ENCODE data around the gene CCDC15.

The CCDC15 gene

GRCh38 chr11:124934862-124935547 is 19.0 kb upstream of the CCDC15 start:
- ATAC-seq, result no peak
- Mint-ChIP-seq H3K4me3 (no peak overlapping the region), H3K9me3 (no peaks in the 10 kb centered on the region), H3K4me1 (peaks cover 5% of the 10 kb centered on the region), H3K36me3 (no peaks in the 10 kb centered on the region), H3K27ac (no peak overlapping the region), H3K27me3 (peaks cover 11% of the 10 kb centered on the region)

GRCh38 chr11:124935548-124936514 is 18.2 kb upstream of the CCDC15 start, which contains the start of gene HEPACAM:
Gene HEPACAM, minus strand, starts transcription at chr11:124936047. Its CDS starts 41 bp downstream, at chr11:124936006.
- ATAC-seq, result no peak
- no peaks in the 10 kb centered on the region for H3K36me3 Mint-ChIP-seq
- H3K27ac Mint-ChIP-seq, result no peak within 1 kb of the TSS
- H3K4me3 Mint-ChIP-seq, result no peak within 1 kb of the TSS
- no peaks in the 10 kb centered on the region for H3K9me3 Mint-ChIP-seq
- peaks cover under 1% of the 10 kb centered on the region for H3K4me1 Mint-ChIP-seq
- peaks cover 17% of the 10 kb centered on the region for H3K27me3 Mint-ChIP-seq

GRCh38 chr11:124937336-124937935 is 16.6 kb upstream of the CCDC15 start:
- peaks cover 17% of the 10 kb centered on the region for H3K27me3 Mint-ChIP-seq
- H3K36me3 Mint-ChIP-seq, result no peaks in the 10 kb centered on the region
- ATAC-seq, result no peak
- no peak overlapping the region for H3K27ac Mint-ChIP-seq
- H3K9me3 Mint-ChIP-seq, result no peaks in the 10 kb centered on the region
- no peak overlapping the region for H3K4me3 Mint-ChIP-seq
- no peaks in the 10 kb centered on the region for H3K4me1 Mint-ChIP-seq

GRCh38 chr11:124938206-124938765 is 15.7 kb upstream of the CCDC15 start:
- peaks cover 17% of the 10 kb centered on the region for H3K27me3 Mint-ChIP-seq
- ATAC-seq, result no peak
- no peaks in the 10 kb centered on the region for H3K36me3 Mint-ChIP-seq
- no peaks in the 10 kb centered on the region for H3K4me1 Mint-ChIP-seq
- H3K9me3 Mint-ChIP-seq, result no peaks in the 10 kb centered on the region
- H3K27ac Mint-ChIP-seq, result no peak overlapping the region
- no peak overlapping the region for H3K4me3 Mint-ChIP-seq

GRCh38 chr11:124938970-124939369 is 15.0 kb upstream of the CCDC15 start:
- no peak for ATAC-seq
- H3K27ac Mint-ChIP-seq, result no peak overlapping the region
- H3K9me3 Mint-ChIP-seq, result no peaks in the 10 kb centered on the region
- H3K27me3 Mint-ChIP-seq, result peaks cover 23% of the 10 kb centered on the region
- H3K4me3 Mint-ChIP-seq, result no peak overlapping the region
- no peaks in the 10 kb centered on the region for H3K36me3 Mint-ChIP-seq
- H3K4me1 Mint-ChIP-seq, result no peaks in the 10 kb centered on the region

GRCh38 chr11:124941703-124942102 is 12.3 kb upstream of the CCDC15 start:
- no peaks in the 10 kb centered on the region for H3K4me1 Mint-ChIP-seq
- peaks cover 26% of the 10 kb centered on the region for H3K27me3 Mint-ChIP-seq
- H3K4me3 Mint-ChIP-seq, result no peak overlapping the region
- no peak overlapping the region for H3K27ac Mint-ChIP-seq
- no peak for ATAC-seq
- H3K36me3 Mint-ChIP-seq, result no peaks in the 10 kb centered on the region
- H3K9me3 Mint-ChIP-seq, result no peaks in the 10 kb centered on the region

- H3K4me3 Mint-ChIP-seq, result no peak overlapping the region
These were observed 11.3 kb upstream of the CCDC15 start for GRCh38 chr11:124942466-124943253.

GRCh38 chr11:124943254-124943616 is 10.8 kb upstream of the CCDC15 start:
- H3K36me3 Mint-ChIP-seq, result no peaks in the 10 kb centered on the region
- H3K4me3 Mint-ChIP-seq, result no peak overlapping the region
- peaks cover 26% of the 10 kb centered on the region for H3K27me3 Mint-ChIP-seq
- no peaks in the 10 kb centered on the region for H3K4me1 Mint-ChIP-seq
- no peak overlapping the region for H3K27ac Mint-ChIP-seq
- peaks cover 3% of the 10 kb centered on the region for H3K9me3 Mint-ChIP-seq
- no peak for ATAC-seq

More at GRCh38 chr11:124942466-124943253, 11.3 kb upstream of the CCDC15 start:
- H3K4me1 Mint-ChIP-seq, result no peaks in the 10 kb centered on the region
- no peaks in the 10 kb centered on the region for H3K9me3 Mint-ChIP-seq
- no peaks in the 10 kb centered on the region for H3K36me3 Mint-ChIP-seq
- peaks cover 26% of the 10 kb centered on the region for H3K27me3 Mint-ChIP-seq
- no peak overlapping the region for H3K27ac Mint-ChIP-seq
- no peak for ATAC-seq

GRCh38 chr11:124943741-124944140 is 10.3 kb upstream of the CCDC15 start:
- peaks cover 7% of the 10 kb centered on the region for H3K9me3 Mint-ChIP-seq
- H3K36me3 Mint-ChIP-seq, result no peaks in the 10 kb centered on the region
- H3K27me3 Mint-ChIP-seq, result peaks cover 26% of the 10 kb centered on the region
- no peaks in the 10 kb centered on the region for H3K4me1 Mint-ChIP-seq
- no peak overlapping the region for H3K27ac Mint-ChIP-seq
- H3K4me3 Mint-ChIP-seq, result no peak overlapping the region
- no peak for ATAC-seq

- no peak overlapping the region for H3K27ac Mint-ChIP-seq
- no peak overlapping the region for H3K4me3 Mint-ChIP-seq
- no peaks in the 10 kb centered on the region for H3K4me1 Mint-ChIP-seq
- peaks cover 8% of the 10 kb centered on the region for H3K9me3 Mint-ChIP-seq
- H3K36me3 Mint-ChIP-seq, result no peaks in the 10 kb centered on the region
- H3K27me3 Mint-ChIP-seq, result peaks cover 19% of the 10 kb centered on the region
- ATAC-seq, result no peak
These were observed 9.4 kb upstream of the CCDC15 start for GRCh38 chr11:124944565-124944964.

- H3K27ac Mint-ChIP-seq, result no peak overlapping the region
- peaks cover 8% of the 10 kb centered on the region for H3K9me3 Mint-ChIP-seq
- H3K4me1 Mint-ChIP-seq, result no peaks in the 10 kb centered on the region
- no peak for ATAC-seq
- H3K4me3 Mint-ChIP-seq, result no peak overlapping the region
- H3K27me3 Mint-ChIP-seq, result peaks cover 9% of the 10 kb centered on the region
- no peaks in the 10 kb centered on the region for H3K36me3 Mint-ChIP-seq
These were observed 8.2 kb upstream of the CCDC15 start for GRCh38 chr11:124945826-124946225.

- no peak overlapping the region for H3K27ac Mint-ChIP-seq
- no peaks in the 10 kb centered on the region for H3K36me3 Mint-ChIP-seq
- no peak for ATAC-seq
- no peak overlapping the region for H3K4me3 Mint-ChIP-seq
- peaks cover 8% of the 10 kb centered on the region for H3K9me3 Mint-ChIP-seq
- no peaks in the 10 kb centered on the region for H3K4me1 Mint-ChIP-seq
- H3K27me3 Mint-ChIP-seq, result peaks cover 9% of the 10 kb centered on the region
These were observed 7.3 kb upstream of the CCDC15 start for GRCh38 chr11:124946735-124947141.

- H3K4me1 Mint-ChIP-seq, result no peaks in the 10 kb centered on the region
- no peak overlapping the region for H3K4me3 Mint-ChIP-seq
- no peak for ATAC-seq
- H3K36me3 Mint-ChIP-seq, result no peaks in the 10 kb centered on the region
- peaks cover 8% of the 10 kb centered on the region for H3K9me3 Mint-ChIP-seq
- H3K27me3 Mint-ChIP-seq, result no peaks in the 10 kb centered on the region
- H3K27ac Mint-ChIP-seq, result no peak overlapping the region
These were observed 3.2 kb upstream of the CCDC15 start for GRCh38 chr11:124950601-124951330.

GRCh38 chr11:124951341-124951740 is 2.7 kb upstream of the CCDC15 start:
- Mint-ChIP-seq H3K36me3 (no peaks in the 10 kb centered on the region), H3K4me1 (no peaks in the 10 kb centered on the region), H3K27ac (no peak overlapping the region), H3K4me3 (no peak overlapping the region), H3K27me3 (no peaks in the 10 kb centered on the region), H3K9me3 (peaks cover 8% of the 10 kb centered on the region)
- no peak for ATAC-seq

Data from stimulated activated memory B cell treated with anti-CD40 and anti-IgM and Interleukin-4, amounts not matched to agents 10 μg/mL and 1 μg/mL and 100 μg/mL, for 72 hours (primary cell).